GM21381 (cell line): ENCODE data around the gene TAT.
"Not testable (repeated sequence)": the region's sequence is repeated elsewhere in the genome, so short reads cannot be mapped to it uniquely, and the experiment has no call there.

Experiments used
- ATAC-seq: cut with Tn5 transposase; IDR thresholded peaks from one replicate; pipeline ENCODE4 v1.9.1; 2021; ENCODE audit warnings: mild to moderate bottlenecking, moderate library complexity; ENCODE audit not compliant: unreplicated experiment

TAT gene

GRCh38 chr16:71585318-71585703 is 8.4 kb upstream of the TAT start:
- ATAC-seq = no peak

- ATAC-seq = no peak
These were observed 7.8 kb upstream of the TAT start for GRCh38 chr16:71584543-71585317.

GRCh38 chr16:71582553-71582848 is 5.6 kb upstream of the TAT start:
- not testable (repeated sequence) for ATAC-seq

GRCh38 chr16:71574702-71575101 is 2.2 kb downstream of the TAT start:
- ATAC-seq = no peak

- no peak for ATAC-seq
These were observed 3.4 kb downstream of the TAT start for GRCh38 chr16:71573387-71574094.

GRCh38 chr16:71572497-71573116 is 4.3 kb downstream of the TAT start:
- ATAC-seq = no peak

GRCh38 chr16:71570144-71570543 is 6.7 kb downstream of the TAT start:
- ATAC-seq = no peak

- ATAC-seq = no peak
These were observed 7.3 kb downstream of the TAT start for GRCh38 chr16:71569621-71570020.

- no peak for ATAC-seq
These were observed 8.3 kb downstream of the TAT start for GRCh38 chr16:71568551-71568950.

- no peak for ATAC-seq
These were observed 9.0 kb downstream of the TAT start for GRCh38 chr16:71567931-71568330.

- ATAC-seq = no peak
These were observed 10.8 kb downstream of the TAT start for GRCh38 chr16:71565812-71566700.

- ATAC-seq = peak; percentile 83
These were observed 12.4 kb downstream of the TAT start for GRCh38 chr16:71564335-71564967.

GRCh38 chr16:71562552-71562951 is 14.3 kb downstream of the TAT start:
- ATAC-seq = no peak

GRCh38 chr16:71561886-71562285 is 15.0 kb downstream of the TAT start:
- ATAC-seq = not testable (repeated sequence)

- no peak for ATAC-seq
These were observed 17.0 kb downstream of the TAT start for GRCh38 chr16:71559855-71560254.

- no peak for ATAC-seq
These were observed 18.8 kb downstream of the TAT start for GRCh38 chr16:71557954-71558582.

- ATAC-seq = no peak
These were observed 19.6 kb downstream of the TAT start for GRCh38 chr16:71557299-71557698.

- ATAC-seq = no peak
These were observed 21.5 kb downstream of the TAT start for GRCh38 chr16:71555230-71555891.

GRCh38 chr16:71552698-71553503 is 24.0 kb downstream of the TAT start:
- no peak for ATAC-seq
